ENCODE measurements around the gene LRRTM4.

The LRRTM4 gene

GRCh38 chr2:77479395-77479794 lies 42.8 kb downstream of the LRRTM4 start:
- no peak for DNase-seq (ENCODE audit: low read depth in 2 of 2, low spot score in 1 of 2)

- no peak for DNase-seq (ENCODE audit: low read depth in 2 of 2, low spot score in 1 of 2)
These were observed 52.1 kb downstream of the LRRTM4 start for GRCh38 chr2:77470096-77470495.

GRCh38 chr2:77469106-77469505 lies 53.1 kb downstream of the LRRTM4 start:
- no peak for DNase-seq (ENCODE audit: low read depth in 2 of 2, low spot score in 1 of 2)

- no peak for DNase-seq (ENCODE audit: low read depth in 2 of 2, low spot score in 1 of 2)
These were observed 62.3 kb downstream of the LRRTM4 start for GRCh38 chr2:77459840-77460239.

GRCh38 chr2:77458216-77458615 lies 64.0 kb downstream of the LRRTM4 start:
- DNase-seq (ENCODE audit: low read depth in 2 of 2, low spot score in 1 of 2), result no peak

- DNase-seq (ENCODE audit: low read depth in 2 of 2, low spot score in 1 of 2), result no peak
These were observed 64.5 kb downstream of the LRRTM4 start for GRCh38 chr2:77457665-77458064.

GRCh38 chr2:77443076-77443475 lies 79.1 kb downstream of the LRRTM4 start:
- no peak for DNase-seq (ENCODE audit: low read depth in 2 of 2, low spot score in 1 of 2)

GRCh38 chr2:77434880-77435279 lies 87.3 kb downstream of the LRRTM4 start:
- DNase-seq (ENCODE audit: low read depth in 2 of 2, low spot score in 1 of 2), result no peak

GRCh38 chr2:77428946-77429345 lies 93.2 kb downstream of the LRRTM4 start:
- no peak for DNase-seq (ENCODE audit: low read depth in 2 of 2, low spot score in 1 of 2)

GRCh38 chr2:77421971-77422370 lies 100.2 kb downstream of the LRRTM4 start:
- DNase-seq (ENCODE audit: low read depth in 2 of 2, low spot score in 1 of 2), result no peak

- DNase-seq (ENCODE audit: low read depth in 2 of 2, low spot score in 1 of 2), result no peak
These were observed 103.6 kb downstream of the LRRTM4 start for GRCh38 chr2:77418537-77418936.

- DNase-seq (ENCODE audit: low read depth in 2 of 2, low spot score in 1 of 2), result no peak
These were observed 118.0 kb downstream of the LRRTM4 start for GRCh38 chr2:77404189-77404588.

GRCh38 chr2:77398970-77399600 lies 123.1 kb downstream of the LRRTM4 start:
- no peak for DNase-seq (ENCODE audit: low read depth in 2 of 2, low spot score in 1 of 2)

- DNase-seq (ENCODE audit: low read depth in 2 of 2, low spot score in 1 of 2), result no peak
These were observed 124.4 kb downstream of the LRRTM4 start for GRCh38 chr2:77397763-77398162.

- no peak for DNase-seq (ENCODE audit: low read depth in 2 of 2, low spot score in 1 of 2)
These were observed 127.2 kb downstream of the LRRTM4 start for GRCh38 chr2:77395011-77395410.

GRCh38 chr2:77391119-77391518 lies 131.1 kb downstream of the LRRTM4 start:
- DNase-seq (ENCODE audit: low read depth in 2 of 2, low spot score in 1 of 2), result no peak

- no peak for DNase-seq (ENCODE audit: low read depth in 2 of 2, low spot score in 1 of 2)
These were observed 134.9 kb downstream of the LRRTM4 start for GRCh38 chr2:77387324-77387723.

GRCh38 chr2:77372636-77373035 lies 149.5 kb downstream of the LRRTM4 start:
- no peak for DNase-seq (ENCODE audit: low read depth in 2 of 2, low spot score in 1 of 2)

- no peak for DNase-seq (ENCODE audit: low read depth in 2 of 2, low spot score in 1 of 2)
These were observed 151.7 kb downstream of the LRRTM4 start for GRCh38 chr2:77370511-77370910.

- DNase-seq (ENCODE audit: low read depth in 2 of 2, low spot score in 1 of 2), result no peak
These were observed 158.9 kb downstream of the LRRTM4 start for GRCh38 chr2:77363277-77363676.

GRCh38 chr2:77348821-77349220 lies 173.4 kb downstream of the LRRTM4 start:
- DNase-seq (ENCODE audit: low read depth in 2 of 2, low spot score in 1 of 2), result no peak

GRCh38 chr2:77336013-77336412 lies 186.2 kb downstream of the LRRTM4 start:
- DNase-seq (ENCODE audit: low read depth in 2 of 2, low spot score in 1 of 2), result no peak

GRCh38 chr2:77328134-77328931 lies 193.8 kb downstream of the LRRTM4 start:
- DNase-seq (ENCODE audit: low read depth in 2 of 2, low spot score in 1 of 2), result no peak

All from stimulated activated CD8-positive, alpha-beta memory T cell treated with anti-CD3 and anti-CD28 coated beads, Interleukin-4, amount 100 ng/mL, for 4 hours (primary cell).